ENCODE data around the gene UBXN1.

UBXN1 gene

DNA sequence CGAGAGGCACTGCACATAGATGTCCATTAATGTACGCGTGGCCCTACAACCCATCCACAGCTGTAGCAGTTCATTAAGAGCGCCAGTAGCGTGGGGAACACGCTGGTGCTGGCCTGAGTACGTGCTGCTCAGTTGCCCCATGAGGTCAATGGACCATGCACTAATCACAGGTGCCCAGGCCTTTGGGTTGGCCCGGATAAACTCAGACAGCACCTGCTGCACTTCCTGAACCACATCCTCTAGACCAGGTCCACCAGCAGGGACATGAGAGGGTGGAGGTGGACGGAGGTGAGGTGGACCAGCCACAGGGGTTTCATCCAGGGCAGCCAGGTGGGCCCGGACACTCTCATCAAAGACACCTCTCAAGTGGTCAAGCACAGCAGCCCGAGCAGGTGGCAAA is 29.4 kb downstream of the UBXN1 start:
- peak overlapping the region; percentile 87 for H3K27ac ChIP-seq
- TF ChIP-seq, protein P1, sequence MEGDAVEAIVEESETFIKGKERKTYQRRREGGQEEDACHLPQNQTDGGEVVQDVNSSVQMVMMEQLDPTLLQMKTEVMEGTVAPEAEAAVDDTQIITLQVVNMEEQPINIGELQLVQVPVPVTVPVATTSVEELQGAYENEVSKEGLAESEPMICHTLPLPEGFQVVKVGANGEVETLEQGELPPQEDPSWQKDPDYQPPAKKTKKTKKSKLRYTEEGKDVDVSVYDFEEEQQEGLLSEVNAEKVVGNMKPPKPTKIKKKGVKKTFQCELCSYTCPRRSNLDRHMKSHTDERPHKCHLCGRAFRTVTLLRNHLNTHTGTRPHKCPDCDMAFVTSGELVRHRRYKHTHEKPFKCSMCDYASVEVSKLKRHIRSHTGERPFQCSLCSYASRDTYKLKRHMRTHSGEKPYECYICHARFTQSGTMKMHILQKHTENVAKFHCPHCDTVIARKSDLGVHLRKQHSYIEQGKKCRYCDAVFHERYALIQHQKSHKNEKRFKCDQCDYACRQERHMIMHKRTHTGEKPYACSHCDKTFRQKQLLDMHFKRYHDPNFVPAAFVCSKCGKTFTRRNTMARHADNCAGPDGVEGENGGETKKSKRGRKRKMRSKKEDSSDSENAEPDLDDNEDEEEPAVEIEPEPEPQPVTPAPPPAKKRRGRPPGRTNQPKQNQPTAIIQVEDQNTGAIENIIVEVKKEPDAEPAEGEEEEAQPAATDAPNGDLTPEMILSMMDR (conservative IDR thresholded peaks at IDR 0.05; ENCODE audit: low read depth): no peak
- ChIA-PET POLR2A (ENCODE audit: low non-redundant PET) (no interaction called here), CTCF (interaction anchor here (0.6 kb wide), 1 partner anchor 38 kb away, joined by 3 read pairs; no protein-coding TSS in a partner anchor)
- no peak for DNase-seq (ENCODE audit: low spot score)

DNA sequence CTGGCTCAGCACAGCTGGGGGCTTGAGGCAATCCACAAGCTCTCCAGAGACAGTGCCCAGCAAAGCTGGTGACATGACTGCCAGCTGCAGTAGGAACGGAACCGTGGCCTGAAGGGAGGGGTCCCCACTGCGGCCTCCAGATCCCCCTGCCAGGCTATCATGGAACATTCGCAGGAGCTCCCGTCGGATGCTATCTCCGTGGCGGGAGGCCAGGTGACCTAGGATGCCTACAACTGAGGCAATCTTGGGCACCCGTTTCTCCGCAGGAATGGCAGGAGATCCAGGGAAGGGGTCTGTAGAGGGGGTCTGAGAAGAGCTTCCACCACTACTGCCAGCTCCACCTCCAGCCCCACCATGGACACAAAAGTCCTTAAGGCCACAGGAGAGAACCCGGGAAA is 29.9 kb downstream of the UBXN1 start:
- POLR2A ChIA-PET (ENCODE audit: low non-redundant PET): no interaction called here
- TF ChIP-seq, protein P1 (conservative IDR thresholded peaks at IDR 0.05; ENCODE audit: low read depth): no peak
- CTCF ChIA-PET: no interaction called here
- peak overlapping the region; percentile 87 for H3K27ac ChIP-seq
- no peak for DNase-seq (ENCODE audit: low spot score)

DNA sequence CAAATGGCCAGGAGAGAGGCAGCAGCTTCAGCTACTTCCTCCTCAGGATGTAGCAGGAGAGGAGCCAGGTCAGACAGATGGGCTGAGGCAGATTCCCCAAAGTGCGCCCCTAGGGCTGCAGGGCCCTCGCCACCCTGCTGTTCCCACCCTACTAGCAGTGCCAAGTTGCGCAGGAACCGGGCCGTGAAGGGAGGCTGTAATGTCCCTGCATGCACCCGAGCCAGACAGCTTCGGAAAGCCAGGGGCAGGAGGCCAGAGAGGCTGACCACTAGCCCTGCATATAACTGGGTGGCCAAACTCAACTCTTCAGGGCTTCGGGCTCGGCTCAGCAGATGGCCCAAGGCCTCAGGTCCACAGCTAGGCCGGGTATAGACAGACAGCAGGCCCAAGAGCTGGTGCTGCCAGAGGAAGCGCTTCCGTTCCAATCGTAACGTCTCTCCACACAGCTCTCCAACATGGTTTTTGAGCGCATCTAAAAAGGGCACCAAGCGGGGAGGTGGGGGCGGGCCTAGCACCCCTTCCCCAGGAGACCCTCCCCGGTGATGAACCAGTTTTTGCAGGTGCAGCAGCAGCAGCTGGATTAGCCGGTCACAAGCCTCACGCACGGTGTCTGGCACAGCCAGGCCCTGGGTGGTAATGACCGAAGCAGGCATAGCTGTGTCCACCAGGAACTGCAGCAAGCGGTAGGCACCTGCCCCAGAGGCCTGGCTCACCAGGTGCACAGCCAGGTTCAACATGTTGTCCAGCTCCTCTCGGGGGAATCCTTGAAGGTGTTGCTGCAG is 30.5 kb downstream of the UBXN1 start:
- TF ChIP-seq, protein P1 (conservative IDR thresholded peaks at IDR 0.05; ENCODE audit: low read depth): no peak
- H3K27ac ChIP-seq: peak overlapping the region; percentile 87
- ChIA-PET CTCF (interaction anchor here (0.9 kb wide), 1 partner anchor 36 kb away, joined by 3 read pairs; no protein-coding TSS in a partner anchor), POLR2A (ENCODE audit: low non-redundant PET) (interaction anchor here (0.6 kb wide), 1 partner anchor 27 kb away, joined by 12 read pairs; no protein-coding TSS in a partner anchor)
- DNase-seq (ENCODE audit: low spot score): no peak

DNA sequence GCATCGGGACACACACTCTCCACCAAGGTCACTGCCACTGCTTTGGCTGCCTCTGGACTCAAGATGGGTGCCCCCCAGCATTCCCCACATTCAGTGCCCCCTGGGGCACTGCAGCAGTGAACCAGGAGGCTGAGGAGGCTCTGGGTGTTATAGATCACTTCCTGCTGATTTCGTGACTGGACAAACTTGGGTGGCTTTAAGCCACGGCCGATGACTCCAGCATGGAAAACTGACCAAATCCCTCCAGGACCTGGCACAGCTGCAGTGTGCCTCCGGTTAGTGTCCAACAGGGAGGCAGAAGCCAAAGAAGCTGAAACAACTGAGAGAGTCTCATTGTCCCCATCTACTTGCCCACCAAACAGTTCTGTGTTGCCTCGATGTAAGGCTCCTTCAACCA is 31.3 kb downstream of the UBXN1 start:
- ChIA-PET POLR2A (ENCODE audit: low non-redundant PET) (no interaction called here), CTCF (interaction anchor here (0.9 kb wide), 1 partner anchor 36 kb away, joined by 3 read pairs; no protein-coding TSS in a partner anchor)
- peak overlapping the region; percentile 87 for H3K27ac ChIP-seq
- no peak for DNase-seq (ENCODE audit: low spot score)
- TF ChIP-seq, protein P1 (conservative IDR thresholded peaks at IDR 0.05; ENCODE audit: low read depth): no peak

DNA sequence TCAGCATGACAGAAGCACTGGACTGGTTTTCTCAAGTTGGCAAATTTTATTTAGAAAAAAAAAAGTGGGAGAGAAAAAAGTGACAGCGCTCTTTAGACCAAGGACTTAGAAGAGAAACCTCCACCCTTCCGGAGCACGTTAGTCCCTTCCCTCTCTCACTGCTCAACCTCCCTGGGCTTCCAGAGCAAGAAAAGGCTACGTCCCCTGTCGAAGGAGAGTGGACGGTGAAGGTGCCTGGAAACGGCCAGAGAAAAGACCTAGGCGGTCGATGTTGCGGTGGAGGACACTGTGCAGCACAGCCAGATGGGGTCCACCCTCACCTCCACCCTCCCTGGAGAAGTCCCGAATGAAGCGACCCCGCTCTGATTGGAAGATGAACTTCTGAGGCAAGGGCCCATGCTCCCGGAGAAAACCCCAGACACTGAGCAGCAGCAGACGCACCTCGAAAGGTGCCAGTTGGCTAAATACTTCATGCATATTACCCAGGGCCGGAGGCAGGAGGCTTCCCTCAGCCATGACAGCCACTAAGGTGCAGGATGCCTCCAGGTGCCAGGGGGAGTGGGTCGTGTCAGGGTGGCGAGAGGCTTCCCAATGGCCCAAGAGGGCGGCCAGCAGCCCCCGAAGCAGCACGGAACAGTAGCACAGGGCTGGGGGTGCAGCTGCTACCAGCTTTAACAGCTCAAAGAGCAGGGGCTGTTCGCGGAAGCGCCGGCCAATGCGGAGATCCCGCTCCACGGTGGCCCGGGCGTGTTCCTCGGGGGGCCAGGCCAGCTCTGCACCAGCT is 31.9 kb downstream of the UBXN1 start:
- peak overlapping the region; percentile 87 for H3K27ac ChIP-seq
- CTCF ChIA-PET: interaction anchor here (0.6 kb wide), 1 partner anchor 65 kb away, joined by 4 read pairs; no protein-coding TSS in a partner anchor
- DNase-seq (ENCODE audit: low spot score): no peak
- POLR2A ChIA-PET (ENCODE audit: low non-redundant PET): interaction anchor here (0.6 kb wide), 2 partner anchors 13 to 55 kb away, joined by 4 read pairs; partner anchors contain the start of gene TUT1
- TF ChIP-seq, protein P1 (conservative IDR thresholded peaks at IDR 0.05; ENCODE audit: low read depth): no peak

Data from RWPE1 (cell line).